ENCODE results near the gene XPA.

The XPA gene

GRCh38 chr9:97640325-97640724, 56.8 kb downstream of the XPA start:
- TF ChIP-seq, protein P1, sequence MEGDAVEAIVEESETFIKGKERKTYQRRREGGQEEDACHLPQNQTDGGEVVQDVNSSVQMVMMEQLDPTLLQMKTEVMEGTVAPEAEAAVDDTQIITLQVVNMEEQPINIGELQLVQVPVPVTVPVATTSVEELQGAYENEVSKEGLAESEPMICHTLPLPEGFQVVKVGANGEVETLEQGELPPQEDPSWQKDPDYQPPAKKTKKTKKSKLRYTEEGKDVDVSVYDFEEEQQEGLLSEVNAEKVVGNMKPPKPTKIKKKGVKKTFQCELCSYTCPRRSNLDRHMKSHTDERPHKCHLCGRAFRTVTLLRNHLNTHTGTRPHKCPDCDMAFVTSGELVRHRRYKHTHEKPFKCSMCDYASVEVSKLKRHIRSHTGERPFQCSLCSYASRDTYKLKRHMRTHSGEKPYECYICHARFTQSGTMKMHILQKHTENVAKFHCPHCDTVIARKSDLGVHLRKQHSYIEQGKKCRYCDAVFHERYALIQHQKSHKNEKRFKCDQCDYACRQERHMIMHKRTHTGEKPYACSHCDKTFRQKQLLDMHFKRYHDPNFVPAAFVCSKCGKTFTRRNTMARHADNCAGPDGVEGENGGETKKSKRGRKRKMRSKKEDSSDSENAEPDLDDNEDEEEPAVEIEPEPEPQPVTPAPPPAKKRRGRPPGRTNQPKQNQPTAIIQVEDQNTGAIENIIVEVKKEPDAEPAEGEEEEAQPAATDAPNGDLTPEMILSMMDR (IDR thresholded peaks at IDR 0.05; ENCODE audit: control insufficient read depth, insufficient read depth, low read depth, low read length, missing control alignments): no peak
- no peak for DNase-seq (ENCODE audit: low read depth)
- no peak overlapping the region for H3K4me3 ChIP-seq (ENCODE audit: control insufficient read depth, low read depth, low read length)

GRCh38 chr9:97638666-97639065, 58.5 kb downstream of the XPA start:
- TF ChIP-seq, protein P1 (IDR thresholded peaks at IDR 0.05; ENCODE audit: control insufficient read depth, insufficient read depth, low read depth, low read length, missing control alignments): peak; percentile 14
- no peak for DNase-seq (ENCODE audit: low read depth)
- H3K4me3 ChIP-seq (ENCODE audit: control insufficient read depth, low read depth, low read length): no peak overlapping the region

DNA sequence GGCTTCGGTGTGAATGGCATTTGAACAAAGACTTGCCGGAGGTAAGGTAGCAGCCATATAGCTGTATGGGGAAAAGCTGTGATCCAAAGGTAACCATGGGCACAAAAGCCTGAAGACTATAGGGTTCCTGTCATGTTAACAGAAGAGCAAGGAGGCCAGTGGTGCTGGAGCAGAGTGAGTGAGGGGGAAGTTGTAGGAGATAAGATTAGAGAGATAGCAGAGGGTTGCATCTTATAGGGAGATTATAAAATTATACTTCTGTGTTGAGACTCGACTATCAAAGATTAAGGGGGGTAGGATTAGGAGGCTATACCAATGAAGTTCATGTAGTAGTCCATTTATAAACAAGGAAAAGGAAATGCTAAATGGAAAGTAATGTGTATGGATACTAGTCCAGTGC, 60.2 kb downstream of the XPA start:
- no peak for DNase-seq (ENCODE audit: low read depth)
- no peak overlapping the region for H3K4me3 ChIP-seq (ENCODE audit: control insufficient read depth, low read depth, low read length)
- TF ChIP-seq, protein P1 (IDR thresholded peaks at IDR 0.05; ENCODE audit: control insufficient read depth, insufficient read depth, low read depth, low read length, missing control alignments): no peak

GRCh38 chr9:97635026-97635425, 62.1 kb downstream of the XPA start:
- H3K4me3 ChIP-seq (ENCODE audit: control insufficient read depth, low read depth, low read length): peak overlapping the region; percentile 88
- TF ChIP-seq, protein P1 (IDR thresholded peaks at IDR 0.05; ENCODE audit: control insufficient read depth, insufficient read depth, low read depth, low read length, missing control alignments): no peak
- no peak for DNase-seq (ENCODE audit: low read depth)

DNA sequence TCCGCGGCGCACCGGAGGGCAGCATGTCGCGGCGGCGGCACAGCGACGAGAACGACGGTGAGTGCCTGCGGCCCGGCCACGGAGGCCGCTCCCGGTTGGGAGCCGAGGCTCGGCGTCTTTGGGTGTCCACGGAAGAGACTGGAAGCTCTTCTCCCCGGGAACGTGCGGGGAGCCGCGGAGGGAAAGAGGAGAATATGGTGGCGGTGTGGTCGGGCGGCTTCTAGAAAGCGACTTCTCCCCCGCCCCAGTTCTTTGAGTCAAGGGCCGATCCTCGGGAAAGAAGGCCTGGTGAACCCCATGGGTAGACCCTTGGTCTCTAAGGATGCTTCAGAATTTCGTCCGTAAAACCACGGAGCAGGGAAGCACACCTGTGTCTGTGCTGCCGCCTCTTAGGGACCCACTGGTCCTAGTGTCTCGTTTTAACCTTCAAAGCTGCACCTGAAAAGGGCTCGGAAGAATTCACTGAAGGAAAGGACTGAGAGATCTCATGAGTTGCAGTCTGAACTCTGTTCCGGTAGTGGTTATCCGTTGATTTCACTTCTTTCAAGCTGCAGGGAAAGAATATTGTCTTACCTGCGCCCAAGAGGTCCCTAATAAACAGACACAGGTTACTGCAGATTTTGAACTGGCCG, 63.2 kb downstream of the XPA start:
- H3K4me3 ChIP-seq (ENCODE audit: control insufficient read depth, low read depth, low read length): peak overlapping the region; percentile 88
- DNase-seq (ENCODE audit: low read depth): no peak
- TF ChIP-seq, protein P1 (IDR thresholded peaks at IDR 0.05; ENCODE audit: control insufficient read depth, insufficient read depth, low read depth, low read length, missing control alignments): no peak

DNA sequence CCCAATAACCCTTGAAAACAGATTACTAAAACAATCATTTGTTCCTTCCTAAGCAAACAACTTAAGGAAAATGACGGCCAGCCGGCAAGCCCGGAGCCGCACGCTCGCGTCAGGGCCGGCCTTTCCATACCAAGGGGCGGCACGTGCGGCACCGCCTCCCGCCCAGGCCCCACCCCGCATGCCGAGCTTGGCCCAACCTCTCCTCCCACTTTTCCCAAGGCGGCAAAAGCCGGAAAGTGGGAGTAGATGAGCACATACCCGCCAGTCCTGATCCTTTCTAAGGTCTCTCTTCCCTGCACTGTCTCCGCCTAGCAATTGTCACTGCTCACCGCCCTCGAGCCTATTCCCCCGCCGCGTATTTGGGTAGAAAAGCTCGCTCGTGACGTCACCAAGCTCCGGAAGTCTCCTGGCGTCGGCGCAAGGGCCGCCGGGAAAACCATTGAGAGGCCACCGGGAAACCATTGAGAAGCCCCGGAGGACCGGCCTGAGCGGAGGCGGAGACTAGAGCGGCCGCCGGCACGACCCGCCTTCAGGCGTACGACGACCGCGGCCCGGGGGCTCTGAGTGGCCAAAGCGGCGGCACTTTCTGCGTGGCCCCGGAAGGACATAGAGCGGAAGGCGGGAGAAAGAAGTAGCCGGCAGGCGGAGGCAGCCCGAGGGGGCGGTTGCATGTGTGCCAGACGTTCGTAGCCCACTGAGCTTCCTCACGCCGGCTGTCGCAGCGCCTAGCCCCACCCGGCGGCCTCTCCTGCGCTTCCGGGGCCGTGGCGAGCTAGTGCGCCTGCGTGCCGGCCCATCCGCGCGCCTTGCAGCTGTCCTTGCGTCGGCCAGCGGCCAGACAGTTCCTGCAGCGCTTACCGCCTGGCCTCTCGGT, 63.9 kb downstream of the XPA start, which contains the start of the genes NCBP1 and TSTD2:
TSS of gene NCBP1 (plus strand) at position 837 of the 874 bp plus-strand sequence. CDS start 61 bp downstream, outside the sequence.
TSS of gene TSTD2 (minus strand) at position 384 of the 874 bp plus-strand sequence. CDS start 5,806 bp downstream, outside the sequence.
- TF ChIP-seq, protein P1 (IDR thresholded peaks at IDR 0.05; ENCODE audit: control insufficient read depth, insufficient read depth, low read depth, low read length, missing control alignments): peak; percentile 2
- peak; percentile 92 for DNase-seq (ENCODE audit: low read depth)

More for the DNA sequence above, 63.9 kb downstream of the XPA start, which contains the start of the genes NCBP1 and TSTD2:
- H3K4me3 ChIP-seq (ENCODE audit: control insufficient read depth, low read depth, low read length): peak within 1 kb of the TSS; percentile 88

Data from AG09309 (cell line).